CD14-positive monocyte (primary cell): Measurements from ENCODE around the gene SPRR2D. TPM values are rescaled to one million over a fixed set of nuclear protein-coding genes. Genes with fewer than 3 reads are reported as not detected.
A peak's percentile ranks its signal among the peaks of the same experiment; 100 is the strongest.

ENCODE experiments used
- DNase-seq, 3 donors: peaks; one replicate each; pipeline ENCODE4 v3.0.0-alpha.2; 2011 to 2022
- H2AFZ ChIP-seq: 2 replicates; pipeline ENCODE4 v1.6.0; 2012; ENCODE audit warnings: mild to moderate bottlenecking, low read depth, low read length, inconsistent platforms; ENCODE audit not compliant: insufficient read depth, poor library complexity, severe bottlenecking
- H3K27ac ChIP-seq, 2 donors: 1 replicate in 1 of 2; 2 replicates in 1 of 2; pipeline ENCODE4 v1.5.1; 2012 to 2013; ENCODE audit warnings: low read length in 2 of 2, control low read depth in 1 of 2, inconsistent platforms in 1 of 2, low read depth in 1 of 2, mild to moderate bottlenecking in 1 of 2
- H3K27me3 ChIP-seq, 2 donors: one replicate each; pipeline versions ENCODE4 v1.6.0 to v1.6.1; 2011 to 2013; ENCODE audit warnings: low read length in 2 of 2; ENCODE audit not compliant: control insufficient read depth in 2 of 2, insufficient read depth in 2 of 2
- H3K36me3 ChIP-seq, 2 donors: replicated peaks in 1 of 2; 1 replicate in 1 of 2; 2 replicates in 1 of 2; pipeline versions ENCODE4 v1.5.1 to v1.6.1; 2012 to 2013; ENCODE audit warnings: low read length in 2 of 2, control low read depth in 1 of 2, inconsistent platforms in 1 of 2, mild to moderate bottlenecking in 1 of 2; ENCODE audit not compliant: insufficient read depth in 2 of 2, control insufficient read depth in 1 of 2
- H3K4me1 ChIP-seq, 2 donors: 1 replicate in 1 of 2; 2 replicates in 1 of 2; pipeline versions ENCODE4 v1.5.1 to v1.6.1; 2012 to 2013; ENCODE audit warnings: low read length in 2 of 2, control low read depth in 1 of 2, inconsistent platforms in 1 of 2, mild to moderate bottlenecking in 1 of 2, moderate library complexity in 1 of 2; ENCODE audit not compliant: insufficient read depth in 2 of 2, control insufficient read depth in 1 of 2
- H3K4me2 ChIP-seq: replicated peaks from 2 replicates; pipeline ENCODE3; 2012; ENCODE audit warnings: low read length, moderate library complexity, mild to moderate bottlenecking; ENCODE audit not compliant: poor library complexity, severe bottlenecking; ENCODE audit errors: extremely low read depth
- H3K4me3 ChIP-seq, 3 experiments: fragments of 200-600 bp in 1 of 3; sonication (generic) in 1 of 3; replicated peaks in 1 of 3; 1 replicate in 2 of 3; 2 replicates in 1 of 3; pipeline ENCODE4 v1.5.1; 2011 to 2013; ENCODE audit warnings: low read length in 3 of 3, mild to moderate bottlenecking in 3 of 3, control low read depth in 2 of 3, low read depth in 2 of 3, inconsistent platforms in 1 of 3, moderate library complexity in 1 of 3
- H3K79me2 ChIP-seq: 2 replicates; pipeline ENCODE4 v1.6.0; 2012; ENCODE audit warnings: mild to moderate bottlenecking, control low read depth, inconsistent platforms, low read length, moderate library complexity; ENCODE audit not compliant: insufficient read depth
- H3K9ac ChIP-seq: 2 replicates; pipeline ENCODE4 v1.6.0; 2017; ENCODE audit warnings: low read length, mild to moderate bottlenecking; ENCODE audit not compliant: insufficient read depth, poor library complexity, severe bottlenecking
- H3K9me3 ChIP-seq, 2 donors: replicated peaks in 1 of 2; 1 replicate in 1 of 2; 2 replicates in 1 of 2; pipeline versions ENCODE4 v1.5.1 to v1.6.1; 2012 to 2013; ENCODE audit warnings: low read length in 2 of 2, control low read depth in 1 of 2; ENCODE audit not compliant: control insufficient read depth in 1 of 2, insufficient read depth in 1 of 2
- H4K20me1 ChIP-seq: 2 replicates; pipeline ENCODE4 v1.6.0; 2012; ENCODE audit warnings: mild to moderate bottlenecking, low read length, control low read depth, moderate library complexity; ENCODE audit not compliant: insufficient read depth
- H3K27ac Mint-ChIP-seq, 7 donors: one replicate each; pipeline ENCODE4 v1.8.0; 2020; ENCODE audit warnings: mild to moderate bottlenecking in 7 of 7, mixed read lengths in 7 of 7, moderate library complexity in 6 of 7, inconsistent platforms in 2 of 7
- H3K27me3 Mint-ChIP-seq, 3 donors: one replicate each; pipeline ENCODE4 v1.8.0; 2021 to 2022; ENCODE audit warnings: low read depth in 3 of 3, mild to moderate bottlenecking in 3 of 3, mixed read lengths in 3 of 3, moderate library complexity in 3 of 3, inconsistent platforms in 1 of 3
- H3K36me3 Mint-ChIP-seq, 2 donors: one replicate each; pipeline ENCODE4 v1.8.0; 2020; ENCODE audit warnings: mixed read lengths in 2 of 2, inconsistent platforms in 1 of 2, mild to moderate bottlenecking in 1 of 2
- H3K4me1 Mint-ChIP-seq: one replicate; pipeline ENCODE4 v1.8.0; 2020; ENCODE audit warnings: mild to moderate bottlenecking, mixed read lengths
- H3K4me3 Mint-ChIP-seq, 2 donors: one replicate each; pipeline ENCODE4 v1.8.0; 2020; ENCODE audit warnings: mild to moderate bottlenecking in 2 of 2, mixed read lengths in 2 of 2, moderate library complexity in 1 of 2
- H3K9me3 Mint-ChIP-seq, 7 donors: one replicate each; pipeline ENCODE4 v1.8.0; 2020 to 2022; ENCODE audit warnings: mixed read lengths in 7 of 7, mild to moderate bottlenecking in 6 of 7, moderate library complexity in 6 of 7, inconsistent platforms in 2 of 7
- CTCF ChIP-seq: fragments of 200-600 bp; IDR thresholded peaks from one replicate; pipeline ENCODE4 v1.8.0; 2022; ENCODE audit warnings: antibody characterized with exemption, mild to moderate bottlenecking
- WGBS: methylation state at CpG from one replicate; pipeline ENCODE4 v1.1.5; 2013; ENCODE audit warnings: missing lambda C conversion rate; ENCODE audit not compliant: insufficient coverage; 5-methylcytosine and 5-hydroxymethylcytosine counted together
- intact Hi-C, 2 donors: fragments of 100-400 bp; cut with micrococcal nuclease; formaldehyde crosslinking; loops; one replicate each; pipeline versions ENCODE4 v1.15.0 to v1.15.1; 2023
- polyA plus RNA-seq, 3 donors: library from polyadenylated mRNA; depleted of rRNA in 1 of 3; unstranded in 2 of 3; stranded (reverse) in 1 of 3; fragments of 300-500 nt in 2 of 3; fragments of >200 nt in 1 of 3; fragmentation: Illumina TruSeq in 2 of 3; gene quantifications; 1 replicate in 2 of 3; 2 replicates in 1 of 3; pipeline ENCODE4 v1.2.3, GENCODE V29; 2012 to 2021

The SPRR2D gene
- polyA plus RNA-seq, 3 donors: not detected

GRCh38 chr1:153058826-153059784, 18.2 kb upstream of the SPRR2D start:
- H3K79me2 ChIP-seq: no peaks in the 10 kb centered on the region
- H3K27ac ChIP-seq: no peak overlapping the region
- TF ChIP-seq CTCF: no peak
- Mint-ChIP-seq H3K36me3 (no peaks in the 10 kb centered on the region), H3K9me3 (no peaks in the 10 kb centered on the region), H3K27ac (no peak overlapping the region), H3K4me3 (peak overlapping the region in 1 of 2 donors; percentile 17), H3K4me1 (no peaks in the 10 kb centered on the region), H3K27me3 (peaks cover 5 to 29% (median 5%) of the 10 kb centered on the region in 3 donors)
- H3K36me3 ChIP-seq: no peaks in the 10 kb centered on the region
- no peaks in the 10 kb centered on the region for H3K4me1 ChIP-seq
- no peak overlapping the region for H2AFZ ChIP-seq
- no peaks in the 10 kb centered on the region for H3K9me3 ChIP-seq
- H3K4me2 ChIP-seq: no peak overlapping the region
- peaks cover 0 to 2% of the 10 kb centered on the region in 2 donors for H3K27me3 ChIP-seq
- H4K20me1 ChIP-seq: no peaks in the 10 kb centered on the region
- intact Hi-C loops: no loop called here
- no peak overlapping the region for H3K9ac ChIP-seq
- WGBS: 45% methylated on average over 6 of the region's 6 CpGs
- DNase-seq: no peak
- H3K4me3 ChIP-seq: no peak overlapping the region

GRCh38 chr1:153058154-153058553, 17.2 kb upstream of the SPRR2D start:
- no CpG with 5 or more reads among the region's 2 CpGs for WGBS
- H3K4me1 Mint-ChIP-seq: no peaks in the 10 kb centered on the region
- Histone ChIP-seq H3K4me2 (no peak overlapping the region), H3K9ac (no peak overlapping the region), H3K27ac (no peak overlapping the region), H3K27me3 (peaks cover 0 to 2% of the 10 kb centered on the region in 2 donors), H2AFZ (no peak overlapping the region), H4K20me1 (no peaks in the 10 kb centered on the region), H3K4me1 (no peaks in the 10 kb centered on the region), H3K4me3 (no peak overlapping the region), H3K9me3 (no peaks in the 10 kb centered on the region), H3K36me3 (no peaks in the 10 kb centered on the region), H3K79me2 (no peaks in the 10 kb centered on the region)
- intact Hi-C loops: no loop called here
- H3K36me3 Mint-ChIP-seq: no peaks in the 10 kb centered on the region
- H3K27ac Mint-ChIP-seq: no peak overlapping the region
- TF ChIP-seq CTCF: no peak
- H3K4me3 Mint-ChIP-seq: no peak overlapping the region
- H3K27me3 Mint-ChIP-seq: peaks cover 5 to 26% (median 5%) of the 10 kb centered on the region in 3 donors
- DNase-seq: no peak
- peaks cover 0 to 2% (median 0%) of the 10 kb centered on the region in 7 donors for H3K9me3 Mint-ChIP-seq
